Endodermal cell (in vitro differentiated cells): ENCODE results near the gene GRAP2. TPM values are rescaled to one million over a fixed set of nuclear protein-coding genes. Genes with fewer than 3 reads are reported as not detected.

ENCODE experiments used
- DNase-seq: peaks from one replicate; pipeline ENCODE4 v3.0.0-alpha.2; 2017
- H3K27ac ChIP-seq: 2 replicates; pipeline ENCODE4 v1.5.1; 2013; ENCODE audit warnings: mild to moderate bottlenecking, low read depth, low read length, moderate library complexity
- H3K27me3 ChIP-seq: 2 replicates; pipeline ENCODE4 v1.6.1; 2013; ENCODE audit warnings: mild to moderate bottlenecking, low read length, moderate library complexity; ENCODE audit not compliant: insufficient read depth, control insufficient read depth, poor library complexity, severe bottlenecking
- H3K36me3 ChIP-seq: 2 replicates; pipeline ENCODE4 v1.7.0; 2013; ENCODE audit warnings: mild to moderate bottlenecking, low read length, moderate library complexity; ENCODE audit not compliant: control insufficient read depth, insufficient read depth
- H3K4me1 ChIP-seq: one replicate; pipeline ENCODE4 v1.7.0; 2013; ENCODE audit warnings: low read length; ENCODE audit not compliant: control insufficient read depth, insufficient read depth
- H3K4me3 ChIP-seq: 2 replicates; pipeline ENCODE4 v1.5.1; 2013; ENCODE audit warnings: mild to moderate bottlenecking, low read length, moderate library complexity
- H3K9ac ChIP-seq: 2 replicates; pipeline ENCODE4 v1.6.1; 2013; ENCODE audit warnings: mild to moderate bottlenecking, low read length, moderate library complexity; ENCODE audit not compliant: poor library complexity, severe bottlenecking; ENCODE audit errors: extremely low read depth
- H3K9me3 ChIP-seq: 2 replicates; pipeline ENCODE4 v1.6.1; 2013; ENCODE audit warnings: mild to moderate bottlenecking, low read length, moderate library complexity; ENCODE audit not compliant: control insufficient read depth
- H3K27ac Mint-ChIP-seq: 2 replicates; pipeline ENCODE4 v1.8.0; 2020; ENCODE audit warnings: mixed read lengths
- H3K27me3 Mint-ChIP-seq: 2 replicates; pipeline ENCODE4 v1.8.0; 2021; ENCODE audit warnings: mild to moderate bottlenecking, mixed read lengths; ENCODE audit not compliant: insufficient read depth
- H3K36me3 Mint-ChIP-seq: 2 replicates; pipeline ENCODE4 v1.8.0; 2020; ENCODE audit warnings: low read depth, mixed read lengths
- H3K4me1 Mint-ChIP-seq: 2 replicates; pipeline ENCODE4 v1.8.0; 2020; ENCODE audit warnings: mixed read lengths
- H3K4me3 Mint-ChIP-seq: 2 replicates; pipeline ENCODE4 v1.8.0; 2020; ENCODE audit warnings: mild to moderate bottlenecking, moderate library complexity, mixed read lengths
- H3K9me3 Mint-ChIP-seq: 2 replicates; pipeline ENCODE4 v1.8.0; 2020; ENCODE audit warnings: mild to moderate bottlenecking, mixed read lengths
- WGBS, 2 experiments: methylation state at CpG; one replicate each; pipeline versions ENCODE4 v1.1.5 to v1.1.7; 2013; ENCODE audit warnings: missing lambda C conversion rate in 2 of 2, mixed read lengths in 1 of 2; ENCODE audit not compliant: insufficient coverage in 1 of 2, insufficient read length in 1 of 2; 5-methylcytosine and 5-hydroxymethylcytosine counted together
- total RNA-seq, 2 donors: library from RNA; stranded (reverse); fragmentation: NEBNext Ultra II Directional in 1 of 2; extraction: Animal tissue kit (Norgen Biotek cat#: 25700) in 1 of 2; gene quantifications; 2 replicates in 1 of 2; 3 replicates in 1 of 2; pipeline ENCODE4 v1.2.1, GENCODE V29; 2021
- TF ChIP-seq, protein P1 (sequence below): fragments of 200-600 bp; sonication (generic); conservative IDR thresholded peaks from 2 replicates; pipeline ENCODE4 v1.5.0; 2021; ENCODE audit warnings: antibody characterized with exemption, mild to moderate bottlenecking

Gene GRAP2
- total RNA-seq, 2 donors from 2014 or later, result 0.11 to 0.92 TPM

DNA sequence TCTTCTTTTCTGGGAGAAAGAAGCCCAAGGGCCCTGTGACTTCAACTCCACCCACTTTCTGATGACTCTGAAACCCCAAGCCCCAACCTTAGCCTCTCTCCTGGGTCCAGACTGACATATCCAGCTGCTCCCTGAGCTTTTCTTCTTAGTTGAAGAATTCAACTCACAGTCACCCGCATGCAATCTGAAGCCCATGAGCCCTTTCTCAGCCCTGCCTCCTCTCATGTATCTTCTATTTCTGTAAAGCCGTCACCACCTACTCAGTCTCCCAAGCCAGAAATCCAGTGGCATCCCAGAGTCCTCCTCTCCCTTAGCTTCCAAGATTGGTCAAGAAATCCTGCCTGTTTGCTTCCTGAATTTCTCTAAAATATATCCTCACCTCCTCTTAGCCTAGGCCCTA lies 52.2 kb downstream of the GRAP2 start:
- Histone ChIP-seq H3K9ac (no peak overlapping the region), H3K36me3 (no peaks in the 10 kb centered on the region), H3K4me1 (no peaks in the 10 kb centered on the region), H3K4me3 (no peak overlapping the region), H3K9me3 (no peaks in the 10 kb centered on the region), H3K27me3 (peaks cover 4% of the 10 kb centered on the region), H3K27ac (no peak overlapping the region)
- H3K4me3 Mint-ChIP-seq, result no peak overlapping the region
- H3K36me3 Mint-ChIP-seq, result no peaks in the 10 kb centered on the region
- no peaks in the 10 kb centered on the region for H3K9me3 Mint-ChIP-seq
- peaks cover 34% of the 10 kb centered on the region for H3K27me3 Mint-ChIP-seq
- no peak overlapping the region for H3K27ac Mint-ChIP-seq
- peaks cover 19% of the 10 kb centered on the region for H3K4me1 Mint-ChIP-seq
- TF ChIP-seq, protein P1, sequence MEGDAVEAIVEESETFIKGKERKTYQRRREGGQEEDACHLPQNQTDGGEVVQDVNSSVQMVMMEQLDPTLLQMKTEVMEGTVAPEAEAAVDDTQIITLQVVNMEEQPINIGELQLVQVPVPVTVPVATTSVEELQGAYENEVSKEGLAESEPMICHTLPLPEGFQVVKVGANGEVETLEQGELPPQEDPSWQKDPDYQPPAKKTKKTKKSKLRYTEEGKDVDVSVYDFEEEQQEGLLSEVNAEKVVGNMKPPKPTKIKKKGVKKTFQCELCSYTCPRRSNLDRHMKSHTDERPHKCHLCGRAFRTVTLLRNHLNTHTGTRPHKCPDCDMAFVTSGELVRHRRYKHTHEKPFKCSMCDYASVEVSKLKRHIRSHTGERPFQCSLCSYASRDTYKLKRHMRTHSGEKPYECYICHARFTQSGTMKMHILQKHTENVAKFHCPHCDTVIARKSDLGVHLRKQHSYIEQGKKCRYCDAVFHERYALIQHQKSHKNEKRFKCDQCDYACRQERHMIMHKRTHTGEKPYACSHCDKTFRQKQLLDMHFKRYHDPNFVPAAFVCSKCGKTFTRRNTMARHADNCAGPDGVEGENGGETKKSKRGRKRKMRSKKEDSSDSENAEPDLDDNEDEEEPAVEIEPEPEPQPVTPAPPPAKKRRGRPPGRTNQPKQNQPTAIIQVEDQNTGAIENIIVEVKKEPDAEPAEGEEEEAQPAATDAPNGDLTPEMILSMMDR, result no peak
- WGBS, 2 experiments, result 88 to 94% methylated on average over 2 of the region's 2 CpGs
- DNase-seq, result no peak

DNA sequence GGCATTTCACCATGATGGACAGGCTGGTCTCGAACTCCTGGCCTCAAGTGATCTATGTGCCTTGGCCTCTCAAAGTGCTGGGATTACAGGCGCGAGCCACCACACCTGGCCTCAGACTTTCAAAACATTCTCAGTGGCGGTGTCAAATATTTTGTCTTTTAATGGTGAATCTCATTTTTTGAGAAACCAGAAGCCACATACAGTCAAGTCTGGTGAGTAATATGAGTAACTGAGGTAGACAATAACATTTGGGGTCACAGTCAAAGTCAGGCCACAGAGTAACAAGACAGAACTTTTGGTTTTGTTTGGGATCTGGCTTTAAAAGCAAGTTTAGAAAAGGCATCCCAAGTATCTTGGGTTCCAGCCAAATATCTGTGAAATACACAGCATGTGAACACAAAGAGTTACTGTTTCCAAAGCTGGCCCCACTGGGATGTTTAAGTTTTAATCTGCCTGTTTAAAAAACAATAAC lies 53.7 kb downstream of the GRAP2 start:
- TF ChIP-seq, protein P1, result no peak
- no peaks in the 10 kb centered on the region for H3K9me3 Mint-ChIP-seq
- Histone ChIP-seq H3K9ac (no peak overlapping the region), H3K4me3 (no peak overlapping the region), H3K9me3 (no peaks in the 10 kb centered on the region), H3K36me3 (no peaks in the 10 kb centered on the region), H3K27me3 (peaks cover 4% of the 10 kb centered on the region), H3K4me1 (peaks cover 4% of the 10 kb centered on the region), H3K27ac (no peak overlapping the region)
- no peak overlapping the region for H3K27ac Mint-ChIP-seq
- no peak overlapping the region for H3K4me3 Mint-ChIP-seq
- H3K4me1 Mint-ChIP-seq, result peaks cover 24% of the 10 kb centered on the region
- no peaks in the 10 kb centered on the region for H3K36me3 Mint-ChIP-seq
- H3K27me3 Mint-ChIP-seq, result peaks cover 31% of the 10 kb centered on the region
- 91 to 93% methylated on average over 4 of the region's 4 CpGs for WGBS, 2 experiments
- DNase-seq, result no peak

DNA sequence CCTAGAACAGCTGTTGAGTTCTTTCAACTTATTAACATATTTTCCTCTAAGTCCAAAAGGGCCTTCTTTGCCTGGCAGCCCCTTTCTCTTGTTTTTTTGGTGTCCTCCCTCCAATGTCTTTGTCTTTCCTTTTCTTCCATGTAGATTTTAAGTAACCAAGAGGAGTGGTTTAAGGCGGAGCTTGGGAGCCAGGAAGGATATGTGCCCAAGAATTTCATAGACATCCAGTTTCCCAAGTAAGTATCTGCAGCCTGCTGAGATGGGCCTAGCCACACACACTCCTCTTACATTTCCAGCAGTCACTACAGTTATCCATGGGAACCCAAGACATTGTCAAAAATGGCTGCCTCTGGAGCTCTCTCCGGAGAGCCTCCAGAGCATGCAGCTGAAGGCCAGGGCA lies 54.8 kb downstream of the GRAP2 start:
- 75 to 85% methylated on average over 1 to 2 of the region's 2 CpGs for WGBS, 2 experiments
- H3K27ac Mint-ChIP-seq, result no peak overlapping the region
- no peak overlapping the region for H3K4me3 Mint-ChIP-seq
- H3K27ac ChIP-seq, result no peak overlapping the region
- peaks cover 29% of the 10 kb centered on the region for H3K4me1 Mint-ChIP-seq
- no peaks in the 10 kb centered on the region for H3K27me3 ChIP-seq
- TF ChIP-seq, protein P1, result no peak
- H3K9ac ChIP-seq, result no peak overlapping the region
- no peaks in the 10 kb centered on the region for H3K9me3 Mint-ChIP-seq
- no peak overlapping the region for H3K4me3 ChIP-seq
- peaks cover 6% of the 10 kb centered on the region for H3K4me1 ChIP-seq
- H3K36me3 ChIP-seq, result no peaks in the 10 kb centered on the region
- no peaks in the 10 kb centered on the region for H3K9me3 ChIP-seq
- no peaks in the 10 kb centered on the region for H3K36me3 Mint-ChIP-seq
- peaks cover 30% of the 10 kb centered on the region for H3K27me3 Mint-ChIP-seq
- no peak for DNase-seq
